ENCODE results near the gene GMNN.

- TF ChIP-seq POLR2AphosphoS5 (IDR thresholded peaks at IDR 0.05; ENCODE audit: borderline replicate concordance, low read depth, low read length) (no peak), EZH2 (IDR thresholded peaks at IDR 0.05) (no peak), FOXP2 (optimal IDR thresholded peaks at IDR 0.05; ENCODE audit: control extremely low read depth, extremely low read length, insufficient read depth) (no peak)
Measured at GRCh38 chr6:24759718-24760117, 15.0 kb upstream of the GMNN start.

Data from SK-N-MC (cell line).